Gastroesophageal sphincter (tissue), 3 donors: Measurements from ENCODE around the gene PDZD2.

Experiments used
- EP300 ChIP-seq: sonication (generic); formaldehyde crosslinking; IDR thresholded peaks from one replicate; pipeline ENCODE4 v1.6.1; 2017; ENCODE audit warnings: antibody characterized with exemption, mild to moderate bottlenecking
- TF ChIP-seq, protein P1 (sequence below), 4 experiments: fragments of 200-600 bp in 2 of 4; fragments of 450-650 bp in 2 of 4; sonication (generic) in 1 of 4; IDR thresholded peaks; one replicate each; pipeline ENCODE4 v1.5.1; 2017 to 2019; ENCODE audit warnings: antibody characterized with exemption in 4 of 4, mild to moderate bottlenecking in 2 of 4, moderate library complexity in 2 of 4

- TF ChIP-seq, protein P1, sequence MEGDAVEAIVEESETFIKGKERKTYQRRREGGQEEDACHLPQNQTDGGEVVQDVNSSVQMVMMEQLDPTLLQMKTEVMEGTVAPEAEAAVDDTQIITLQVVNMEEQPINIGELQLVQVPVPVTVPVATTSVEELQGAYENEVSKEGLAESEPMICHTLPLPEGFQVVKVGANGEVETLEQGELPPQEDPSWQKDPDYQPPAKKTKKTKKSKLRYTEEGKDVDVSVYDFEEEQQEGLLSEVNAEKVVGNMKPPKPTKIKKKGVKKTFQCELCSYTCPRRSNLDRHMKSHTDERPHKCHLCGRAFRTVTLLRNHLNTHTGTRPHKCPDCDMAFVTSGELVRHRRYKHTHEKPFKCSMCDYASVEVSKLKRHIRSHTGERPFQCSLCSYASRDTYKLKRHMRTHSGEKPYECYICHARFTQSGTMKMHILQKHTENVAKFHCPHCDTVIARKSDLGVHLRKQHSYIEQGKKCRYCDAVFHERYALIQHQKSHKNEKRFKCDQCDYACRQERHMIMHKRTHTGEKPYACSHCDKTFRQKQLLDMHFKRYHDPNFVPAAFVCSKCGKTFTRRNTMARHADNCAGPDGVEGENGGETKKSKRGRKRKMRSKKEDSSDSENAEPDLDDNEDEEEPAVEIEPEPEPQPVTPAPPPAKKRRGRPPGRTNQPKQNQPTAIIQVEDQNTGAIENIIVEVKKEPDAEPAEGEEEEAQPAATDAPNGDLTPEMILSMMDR (IDR thresholded peaks at IDR 0.05), result no peak
- TF ChIP-seq EP300, result no peak
Observed at GRCh38 chr5:31866166-31866565, 227.2 kb downstream of the PDZD2 start.
